NB4 (cell line): ENCODE results near the gene SMPDL3B.

Source experiments
- DNase-seq: peaks from one replicate; pipeline ENCODE4 v3.0.0; 2010; ENCODE audit warnings: low read depth
- H3K4me3 ChIP-seq: one replicate; pipeline ENCODE4 v1.5.1; 2011; ENCODE audit warnings: mild to moderate bottlenecking, low read depth, low read length, moderate library complexity
- MYC ChIP-seq: IDR thresholded peaks from 2 replicates; pipeline ENCODE4 v1.6.1; 2011; ENCODE audit warnings: low read depth, low read length
- POLR2A ChIP-seq: IDR thresholded peaks from 2 replicates; pipeline ENCODE4 v1.6.1; 2011; ENCODE audit warnings: mild to moderate bottlenecking; ENCODE audit not compliant: insufficient read length; ENCODE audit errors: extremely low read depth
- TF ChIP-seq, protein P1 (sequence below): IDR thresholded peaks from 2 replicates; pipeline ENCODE4 v1.6.1; 2011; ENCODE audit warnings: low read depth, low read length
- TF ChIP-seq, protein P2 (sequence below): IDR thresholded peaks from one replicate; pipeline ENCODE4 v1.5.1; 2012; ENCODE audit warnings: low read depth, low read length

The SMPDL3B gene

DNA sequence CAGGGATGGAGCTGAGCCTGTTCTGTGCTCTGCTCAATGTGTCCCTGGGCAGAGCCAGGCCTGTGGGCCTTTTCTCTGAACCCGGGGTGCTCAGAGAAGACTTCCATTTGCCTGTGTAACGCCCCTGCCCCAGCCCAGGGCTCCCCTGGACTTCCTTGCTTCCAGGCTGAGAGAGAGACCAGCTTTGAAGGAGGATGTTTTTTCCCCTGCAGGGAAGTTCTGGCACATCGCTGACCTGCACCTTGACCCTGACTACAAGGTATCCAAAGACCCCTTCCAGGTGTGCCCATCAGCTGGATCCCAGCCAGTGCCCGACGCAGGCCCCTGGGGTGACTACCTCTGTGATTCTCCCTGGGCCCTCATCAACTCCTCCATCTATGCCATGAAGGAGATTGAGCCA lies 10.2 kb downstream of the SMPDL3B start:
- no peak overlapping the region for H3K4me3 ChIP-seq
- DNase-seq: no peak
- TF ChIP-seq POLR2A (no peak), MYC (no peak)
- TF ChIP-seq, protein P1, sequence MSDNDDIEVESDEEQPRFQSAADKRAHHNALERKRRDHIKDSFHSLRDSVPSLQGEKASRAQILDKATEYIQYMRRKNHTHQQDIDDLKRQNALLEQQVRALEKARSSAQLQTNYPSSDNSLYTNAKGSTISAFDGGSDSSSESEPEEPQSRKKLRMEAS: no peak
- TF ChIP-seq, protein P2, sequence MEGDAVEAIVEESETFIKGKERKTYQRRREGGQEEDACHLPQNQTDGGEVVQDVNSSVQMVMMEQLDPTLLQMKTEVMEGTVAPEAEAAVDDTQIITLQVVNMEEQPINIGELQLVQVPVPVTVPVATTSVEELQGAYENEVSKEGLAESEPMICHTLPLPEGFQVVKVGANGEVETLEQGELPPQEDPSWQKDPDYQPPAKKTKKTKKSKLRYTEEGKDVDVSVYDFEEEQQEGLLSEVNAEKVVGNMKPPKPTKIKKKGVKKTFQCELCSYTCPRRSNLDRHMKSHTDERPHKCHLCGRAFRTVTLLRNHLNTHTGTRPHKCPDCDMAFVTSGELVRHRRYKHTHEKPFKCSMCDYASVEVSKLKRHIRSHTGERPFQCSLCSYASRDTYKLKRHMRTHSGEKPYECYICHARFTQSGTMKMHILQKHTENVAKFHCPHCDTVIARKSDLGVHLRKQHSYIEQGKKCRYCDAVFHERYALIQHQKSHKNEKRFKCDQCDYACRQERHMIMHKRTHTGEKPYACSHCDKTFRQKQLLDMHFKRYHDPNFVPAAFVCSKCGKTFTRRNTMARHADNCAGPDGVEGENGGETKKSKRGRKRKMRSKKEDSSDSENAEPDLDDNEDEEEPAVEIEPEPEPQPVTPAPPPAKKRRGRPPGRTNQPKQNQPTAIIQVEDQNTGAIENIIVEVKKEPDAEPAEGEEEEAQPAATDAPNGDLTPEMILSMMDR: no peak

DNA sequence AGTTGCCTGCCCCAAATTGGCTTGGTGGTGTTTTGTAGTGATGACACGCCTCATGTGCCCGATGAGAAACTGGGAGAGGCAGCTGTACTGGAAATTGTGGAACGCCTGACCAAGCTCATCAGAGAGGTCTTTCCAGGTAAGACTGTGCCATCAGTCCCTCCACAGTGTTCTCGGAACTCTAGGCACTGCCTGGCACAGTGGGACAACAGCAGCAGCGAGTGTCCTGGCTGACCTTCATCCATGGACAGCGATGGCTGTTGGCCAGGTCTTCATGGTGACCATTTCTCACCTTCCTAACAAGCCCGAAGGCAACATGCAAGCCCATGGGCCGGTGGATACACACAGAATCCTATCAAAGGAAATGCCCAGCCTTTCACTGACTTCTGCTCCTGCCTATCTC lies 14.2 kb downstream of the SMPDL3B start:
- DNase-seq: no peak
- H3K4me3 ChIP-seq: no peak overlapping the region
- TF ChIP-seq POLR2A (no peak), MYC (no peak)
- TF ChIP-seq, protein P2: no peak
- TF ChIP-seq, protein P1: no peak

DNA sequence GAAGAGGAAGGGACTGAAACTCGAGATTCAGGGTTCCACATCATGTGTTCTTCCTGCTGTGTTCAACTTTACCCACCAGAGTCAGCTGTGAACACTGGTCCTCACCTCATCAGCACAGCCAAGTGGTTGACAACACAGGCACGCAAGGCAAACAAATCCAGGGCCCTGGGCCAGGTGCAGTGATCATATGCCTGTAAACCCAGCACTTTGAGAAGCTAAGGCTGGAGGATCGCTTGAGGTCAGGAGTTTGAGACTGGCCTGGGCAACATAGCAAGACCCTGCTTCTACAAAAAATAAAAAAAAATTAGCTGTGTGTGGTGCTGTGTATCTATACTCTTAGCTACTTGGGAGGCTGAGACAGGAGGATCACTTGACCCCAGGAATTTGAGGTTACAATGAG lies 16.6 kb downstream of the SMPDL3B start:
- TF ChIP-seq POLR2A: no peak
- TF ChIP-seq MYC: no peak
- TF ChIP-seq, protein P1: no peak
- TF ChIP-seq, protein P2: no peak
- no peak for DNase-seq
- H3K4me3 ChIP-seq: no peak overlapping the region

DNA sequence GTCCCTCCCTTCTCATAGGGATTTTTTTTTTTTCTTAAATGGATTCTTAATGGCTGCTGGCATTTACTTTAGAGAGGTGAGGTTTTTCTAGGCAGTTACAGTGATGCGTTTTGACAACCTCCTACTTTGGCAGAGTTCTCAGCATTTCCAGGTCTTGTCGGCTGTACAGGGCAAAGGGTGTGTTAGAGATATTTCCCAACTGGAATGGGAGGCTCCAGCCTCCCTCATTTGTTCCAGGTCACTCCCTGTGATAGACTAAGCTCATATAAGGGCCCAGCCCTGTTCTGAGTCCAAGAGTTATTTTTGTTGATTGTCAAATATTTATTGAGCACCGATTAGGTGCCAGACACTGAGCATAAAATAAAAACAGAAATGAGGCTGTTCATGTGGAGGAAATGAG lies 17.3 kb downstream of the SMPDL3B start:
- TF ChIP-seq, protein P1: no peak
- no peak for TF ChIP-seq POLR2A
- no peak overlapping the region for H3K4me3 ChIP-seq
- DNase-seq: no peak

DNA sequence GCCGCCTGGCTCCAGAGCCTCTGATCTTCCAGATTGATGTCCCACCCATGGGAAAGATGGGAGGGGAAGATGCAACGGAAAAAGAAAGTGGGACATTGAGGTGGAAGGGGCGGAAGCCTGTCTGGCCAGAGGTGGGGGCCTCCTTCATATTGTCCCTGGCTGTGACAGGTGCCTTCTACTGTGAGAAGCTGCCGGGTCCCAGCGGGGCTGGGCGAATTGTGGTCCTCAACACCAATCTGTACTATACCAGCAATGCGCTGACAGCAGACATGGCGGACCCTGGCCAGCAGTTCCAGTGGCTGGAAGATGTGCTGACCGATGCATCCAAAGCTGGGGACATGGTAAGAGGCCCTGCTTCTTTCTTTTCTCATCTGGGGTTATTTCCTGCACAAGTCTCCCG lies 19.4 kb downstream of the SMPDL3B start:
- TF ChIP-seq POLR2A (no peak), MYC (no peak)
- TF ChIP-seq, protein P2: no peak
- no peak overlapping the region for H3K4me3 ChIP-seq
- DNase-seq: no peak

DNA sequence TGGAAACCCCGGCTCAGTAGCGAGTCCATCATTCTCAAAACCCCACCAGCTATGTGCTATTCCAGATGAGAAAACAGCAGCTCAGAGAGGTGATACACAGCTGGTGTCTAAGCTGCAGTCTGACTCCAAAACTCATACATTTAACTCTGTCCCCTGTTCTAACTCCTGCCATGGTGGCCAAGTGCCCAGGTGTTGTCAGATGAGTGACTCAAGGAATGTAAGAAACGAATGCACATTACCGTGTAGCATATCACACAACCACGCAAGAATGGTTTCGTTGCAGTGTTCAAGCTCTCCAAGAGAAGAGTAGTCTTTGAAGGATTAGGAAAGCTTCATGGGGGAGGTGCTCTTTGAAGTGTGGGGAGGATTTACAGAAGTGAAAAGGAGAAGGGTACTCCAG lies 20.3 kb downstream of the SMPDL3B start:
- no peak overlapping the region for H3K4me3 ChIP-seq
- TF ChIP-seq POLR2A (no peak), MYC (no peak)
- TF ChIP-seq, protein P2: no peak
- TF ChIP-seq, protein P1: no peak
- no peak for DNase-seq
